ES-I3 (cell line): ENCODE measurements around the gene TPD52L2.
"Not testable (repeated sequence)": the region's sequence is repeated elsewhere in the genome, so short reads cannot be mapped to it uniquely, and the experiment has no call there.

ENCODE experiments used
- H3K36me3 ChIP-seq: 2 replicates; pipeline ENCODE4 v1.6.1; 2013; ENCODE audit warnings: mild to moderate bottlenecking, low read length, control low read depth, moderate library complexity; ENCODE audit not compliant: insufficient read depth
- H3K4me1 ChIP-seq: 2 replicates; pipeline ENCODE4 v1.6.1; 2013; ENCODE audit warnings: mild to moderate bottlenecking, control low read depth, low read length; ENCODE audit not compliant: insufficient read depth
- H3K9ac ChIP-seq: 2 replicates; pipeline ENCODE4 v1.6.1; 2013; ENCODE audit warnings: low read depth, mild to moderate bottlenecking, low read length, moderate library complexity
- H3K9me3 ChIP-seq: 2 replicates; pipeline ENCODE4 v1.6.1; 2013; ENCODE audit warnings: mild to moderate bottlenecking, low read length, moderate library complexity; ENCODE audit not compliant: control insufficient read depth, insufficient read depth

The TPD52L2 gene

GRCh38 chr20:63898882-63899558 is 34.0 kb downstream of the TPD52L2 start:
- peaks cover 4% of the 10 kb centered on the region; the same call in 1 of the 2 replicates for H3K4me1 ChIP-seq
- no peaks in the 10 kb centered on the region for H3K9me3 ChIP-seq
- 0 out of 2 replicates have a peak, but pooled peaks cover 4% of the 10 kb centered on the region for H3K36me3 ChIP-seq
- H3K9ac ChIP-seq = no peak overlapping the region

- H3K4me1 ChIP-seq = peaks cover 4% of the 10 kb centered on the region; the same call in 1 of the 2 replicates
- H3K9me3 ChIP-seq = no peaks in the 10 kb centered on the region
- 0 out of 2 replicates have a peak, but pooled peaks cover 4% of the 10 kb centered on the region for H3K36me3 ChIP-seq
- no peak overlapping the region for H3K9ac ChIP-seq
Measured at GRCh38 chr20:63900413-63900812, 35.3 kb downstream of the TPD52L2 start.

- Histone ChIP-seq H3K4me1 (no peaks in the 10 kb centered on the region), H3K36me3 (no peaks in the 10 kb centered on the region), H3K9ac (no peak overlapping the region), H3K9me3 (no peaks in the 10 kb centered on the region)
Measured at GRCh38 chr20:63903796-63904561, 38.9 kb downstream of the TPD52L2 start.

GRCh38 chr20:63908008-63908682 is 43.1 kb downstream of the TPD52L2 start:
- Histone ChIP-seq H3K36me3 (no peaks in the 10 kb centered on the region), H3K9ac (no peak overlapping the region), H3K4me1 (peaks cover 2% of the 10 kb centered on the region; the same call in 1 of the 2 replicates), H3K9me3 (no peaks in the 10 kb centered on the region)

GRCh38 chr20:63911176-63911575 is 46.1 kb downstream of the TPD52L2 start:
- Histone ChIP-seq H3K4me1 (peaks cover 3% of the 10 kb centered on the region; the same call in 1 of the 2 replicates), H3K9me3 (no peaks in the 10 kb centered on the region; the same call in 1 of the 2 replicates), H3K9ac (no peak overlapping the region), H3K36me3 (peaks cover 3% of the 10 kb centered on the region; the same call in 1 of the 2 replicates)

GRCh38 chr20:63913768-63914167 is 48.7 kb downstream of the TPD52L2 start:
- Histone ChIP-seq H3K4me1 (peaks cover 3% of the 10 kb centered on the region; the same call in 1 of the 2 replicates), H3K36me3 (peaks cover 3% of the 10 kb centered on the region; the same call in 1 of the 2 replicates), H3K9me3 (no peaks in the 10 kb centered on the region; the same call in 1 of the 2 replicates), H3K9ac (no peak overlapping the region)

GRCh38 chr20:63915471-63915870 is 50.4 kb downstream of the TPD52L2 start:
- Histone ChIP-seq H3K4me1 (peaks cover 3% of the 10 kb centered on the region; the same call in 1 of the 2 replicates), H3K36me3 (peaks cover 3% of the 10 kb centered on the region; the same call in 1 of the 2 replicates), H3K9me3 (no peaks in the 10 kb centered on the region; the same call in 1 of the 2 replicates), H3K9ac (no peak overlapping the region)

- not testable (repeated sequence) for H3K9ac ChIP-seq, H3K4me1 ChIP-seq, H3K36me3 ChIP-seq, H3K9me3 ChIP-seq
Measured at GRCh38 chr20:63916371-63916939, 51.4 kb downstream of the TPD52L2 start.

GRCh38 chr20:63917811-63918210 is 52.7 kb downstream of the TPD52L2 start:
- H3K9me3 ChIP-seq = no peaks in the 10 kb centered on the region; the same call in 1 of the 2 replicates
- H3K36me3 ChIP-seq = peaks cover 3% of the 10 kb centered on the region; the same call in 1 of the 2 replicates
- peaks cover 3% of the 10 kb centered on the region; the same call in 1 of the 2 replicates for H3K4me1 ChIP-seq
- H3K9ac ChIP-seq = no peak overlapping the region

- H3K36me3 ChIP-seq = peaks cover 3% of the 10 kb centered on the region; the same call in 1 of the 2 replicates
- no peak overlapping the region for H3K9ac ChIP-seq
- H3K4me1 ChIP-seq = no peaks in the 10 kb centered on the region
- H3K9me3 ChIP-seq = no peaks in the 10 kb centered on the region; the same call in 1 of the 2 replicates
Measured at GRCh38 chr20:63919130-63919529, 54.1 kb downstream of the TPD52L2 start.

- Histone ChIP-seq H3K4me1 (no peaks in the 10 kb centered on the region), H3K9ac (no peak overlapping the region), H3K9me3 (no peaks in the 10 kb centered on the region; the same call in 1 of the 2 replicates), H3K36me3 (peaks cover 3% of the 10 kb centered on the region; the same call in 1 of the 2 replicates)
Measured at GRCh38 chr20:63920226-63920625, 55.2 kb downstream of the TPD52L2 start.

GRCh38 chr20:63923651-63924050 is 58.6 kb downstream of the TPD52L2 start:
- Histone ChIP-seq H3K36me3 (no peaks in the 10 kb centered on the region; the same call in 1 of the 2 replicates), H3K9me3 (no peaks in the 10 kb centered on the region), H3K4me1 (no peaks in the 10 kb centered on the region), H3K9ac (no peak overlapping the region)

- H3K9ac ChIP-seq = no peak overlapping the region
- no peaks in the 10 kb centered on the region; the same call in none of the 2 replicates for H3K36me3 ChIP-seq
- H3K9me3 ChIP-seq = no peaks in the 10 kb centered on the region
- no peaks in the 10 kb centered on the region for H3K4me1 ChIP-seq
Measured at GRCh38 chr20:63924241-63924640, 59.2 kb downstream of the TPD52L2 start.

GRCh38 chr20:63926298-63926697 is 61.2 kb downstream of the TPD52L2 start:
- no peaks in the 10 kb centered on the region for H3K9me3 ChIP-seq
- no peak overlapping the region for H3K9ac ChIP-seq
- no peaks in the 10 kb centered on the region for H3K4me1 ChIP-seq
- H3K36me3 ChIP-seq = peaks cover 4% of the 10 kb centered on the region
